Measurements from ENCODE around the gene MFAP2.
"Not testable (repeated sequence)": the region's sequence is repeated elsewhere in the genome, so short reads cannot be mapped to it uniquely, and the experiment has no call there.

Gene MFAP2

DNA sequence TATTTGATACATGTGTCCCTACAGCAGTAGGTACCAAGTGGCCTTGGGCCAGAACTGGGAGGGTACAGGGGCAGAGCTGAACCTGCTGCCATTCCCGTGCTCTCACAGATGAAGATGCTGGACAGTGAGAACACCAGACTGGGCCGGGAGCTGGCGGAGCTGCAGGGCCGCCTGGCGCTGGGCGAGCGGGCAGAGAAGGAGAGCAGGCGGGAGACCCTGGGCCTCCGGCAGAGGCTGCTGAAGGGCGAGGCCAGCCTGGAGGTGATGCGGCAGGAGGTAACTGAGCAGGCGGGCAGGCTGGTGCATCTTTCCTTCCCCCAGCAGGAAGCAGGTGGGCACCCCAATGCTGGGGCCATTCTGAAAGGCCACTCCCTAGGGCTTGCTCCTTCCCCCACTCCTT lies 21.9 kb downstream of the MFAP2 start:
- no peak for ATAC-seq

DNA sequence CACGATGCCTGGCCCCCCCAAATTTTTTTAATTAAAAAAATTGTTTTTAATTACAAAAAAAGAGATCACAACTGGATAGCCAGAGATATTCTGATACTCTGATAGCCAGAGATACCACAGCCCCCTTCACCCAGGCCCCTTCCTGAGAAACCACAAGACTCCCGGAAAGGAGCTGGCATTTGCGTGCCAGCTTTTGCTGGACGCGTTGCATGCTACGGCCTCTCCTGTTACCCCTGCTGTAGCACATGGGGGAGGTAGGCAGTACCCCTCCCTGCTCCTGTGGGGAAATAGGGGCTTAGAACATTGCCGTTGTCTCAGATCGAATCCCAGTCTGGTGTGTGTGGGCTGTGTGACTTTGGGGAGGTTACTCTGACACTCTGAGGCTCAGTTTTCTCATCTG lies 22.7 kb downstream of the MFAP2 start:
- no peak for ATAC-seq

DNA sequence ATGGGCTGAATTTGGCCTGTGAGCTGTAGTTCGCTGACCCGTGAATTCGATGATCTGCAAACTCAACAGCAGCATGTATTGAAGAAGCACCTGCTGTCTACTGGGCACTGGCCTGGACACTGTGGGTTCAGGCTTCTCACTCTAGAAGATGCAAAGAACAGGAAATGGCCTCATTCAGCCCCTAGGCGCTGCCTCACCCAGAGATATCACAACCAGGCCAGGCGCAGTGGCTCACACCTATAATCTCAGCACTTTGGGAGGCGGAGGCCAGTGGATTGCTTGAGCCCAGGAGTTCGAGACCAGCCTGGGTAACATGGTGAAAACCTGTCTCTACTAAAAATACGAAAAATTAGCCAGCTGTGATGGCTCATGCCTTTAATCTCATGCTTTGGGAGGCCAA lies 23.6 kb downstream of the MFAP2 start:
- no peak for ATAC-seq

DNA sequence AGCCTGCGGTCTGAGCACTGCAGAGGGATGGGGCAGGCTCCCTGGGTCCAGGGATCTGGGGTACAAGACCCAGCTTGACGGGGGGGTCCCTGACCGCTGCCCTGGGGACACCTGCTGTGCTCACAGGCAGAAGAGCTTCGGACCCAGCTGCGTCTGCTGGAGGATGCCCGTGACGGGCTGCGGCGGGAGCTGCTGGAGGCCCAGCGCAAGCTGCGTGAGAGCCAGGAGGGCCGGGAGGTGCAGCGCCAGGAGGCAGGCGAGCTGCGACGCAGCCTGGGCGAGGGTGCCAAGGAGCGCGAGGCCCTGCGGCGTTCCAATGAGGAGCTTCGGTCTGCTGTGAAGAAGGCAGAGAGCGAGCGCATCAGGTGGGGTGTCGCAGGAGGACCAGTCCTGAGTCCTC lies 25.2 kb downstream of the MFAP2 start:
- no peak for ATAC-seq

DNA sequence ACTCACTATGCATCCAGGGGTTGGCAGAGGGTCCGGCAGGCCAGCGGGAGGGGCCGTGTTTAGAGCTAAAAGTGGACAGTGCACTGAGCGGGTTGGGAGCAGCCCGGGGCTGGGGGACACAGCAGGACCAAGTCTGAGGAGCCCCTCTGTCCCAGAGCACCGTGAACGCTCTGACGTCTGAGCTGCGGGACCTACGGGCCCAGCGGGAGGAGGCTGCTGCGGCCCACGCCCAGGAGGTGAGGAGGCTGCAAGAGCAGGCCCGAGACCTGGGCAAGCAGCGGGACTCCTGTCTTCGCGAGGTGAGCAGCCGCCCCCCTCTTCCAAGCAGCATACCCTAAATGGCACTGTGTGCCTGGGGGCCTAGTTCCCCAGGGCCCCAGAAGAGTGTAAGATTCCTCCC lies 25.8 kb downstream of the MFAP2 start:
- ATAC-seq, result no peak

DNA sequence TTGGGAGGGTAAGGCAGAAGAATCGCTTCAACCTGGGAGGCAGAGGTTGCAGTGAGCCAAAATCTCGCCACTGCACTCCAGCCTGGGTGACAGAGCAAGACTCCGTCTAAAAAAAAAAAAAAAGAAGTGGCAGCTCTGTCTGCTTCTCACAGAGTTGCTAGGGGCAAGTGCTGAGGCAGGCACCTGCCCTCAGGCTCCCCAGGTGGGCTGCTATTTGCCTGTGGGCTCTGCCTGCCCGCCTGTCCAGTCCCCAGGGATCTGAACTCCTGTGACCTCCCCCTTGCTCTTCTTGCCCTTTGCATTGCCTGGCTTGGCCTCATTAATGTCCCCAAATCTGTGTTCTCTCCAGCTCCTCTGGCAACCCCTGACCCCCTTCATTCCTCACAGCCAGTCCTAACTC lies 28.0 kb downstream of the MFAP2 start:
- ATAC-seq, result not testable (repeated sequence)

DNA sequence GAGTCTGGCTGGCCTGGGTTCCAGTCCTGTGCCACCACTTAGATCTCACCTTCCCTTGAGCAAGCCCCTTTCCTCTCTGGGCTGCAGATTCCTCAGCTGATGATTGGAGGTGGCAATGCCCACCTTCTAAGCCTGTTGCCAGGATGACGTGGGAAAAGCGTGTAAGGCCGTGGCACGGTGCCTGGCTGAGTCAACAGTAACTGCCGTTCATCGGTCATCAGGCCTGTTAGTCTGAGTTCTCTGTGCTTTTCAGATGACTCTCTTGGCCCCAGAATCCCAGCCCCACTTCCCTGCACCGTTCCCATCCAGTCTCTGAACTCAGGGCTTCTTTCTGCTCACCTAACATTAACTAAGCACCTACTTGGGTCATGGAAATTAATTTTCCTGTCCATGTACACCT lies 31.4 kb downstream of the MFAP2 start:
- ATAC-seq, result not testable (repeated sequence)

DNA sequence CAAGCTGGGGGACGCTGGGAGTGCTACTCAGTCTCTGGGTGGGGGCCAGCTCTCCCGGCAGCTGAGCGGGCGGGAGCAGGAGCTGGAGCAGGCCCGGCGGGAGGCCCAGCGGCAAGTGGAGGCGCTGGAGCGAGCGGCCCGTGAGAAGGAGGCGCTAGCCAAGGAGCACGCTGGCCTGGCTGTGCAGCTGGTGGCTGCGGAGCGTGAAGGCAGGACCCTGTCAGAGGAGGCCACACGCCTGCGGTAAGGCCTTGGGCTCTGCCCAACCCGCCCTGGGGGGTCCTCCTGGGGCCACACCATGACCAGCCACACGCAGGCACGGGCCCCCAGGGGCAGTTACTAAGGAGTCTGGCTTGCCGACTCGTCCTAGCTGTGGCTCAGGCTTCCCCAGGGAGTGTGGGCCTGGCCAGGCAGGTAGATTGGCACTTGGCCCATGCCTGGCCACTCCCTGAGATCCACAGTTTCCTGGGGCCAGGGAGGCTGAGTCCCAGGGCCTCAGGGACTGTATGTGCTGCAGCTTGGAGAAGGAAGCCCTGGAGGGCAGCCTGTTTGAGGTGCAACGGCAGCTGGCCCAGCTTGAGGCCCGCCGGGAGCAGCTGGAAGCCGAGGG lies 32.0 kb downstream of the MFAP2 start:
- not testable (repeated sequence) for ATAC-seq

DNA sequence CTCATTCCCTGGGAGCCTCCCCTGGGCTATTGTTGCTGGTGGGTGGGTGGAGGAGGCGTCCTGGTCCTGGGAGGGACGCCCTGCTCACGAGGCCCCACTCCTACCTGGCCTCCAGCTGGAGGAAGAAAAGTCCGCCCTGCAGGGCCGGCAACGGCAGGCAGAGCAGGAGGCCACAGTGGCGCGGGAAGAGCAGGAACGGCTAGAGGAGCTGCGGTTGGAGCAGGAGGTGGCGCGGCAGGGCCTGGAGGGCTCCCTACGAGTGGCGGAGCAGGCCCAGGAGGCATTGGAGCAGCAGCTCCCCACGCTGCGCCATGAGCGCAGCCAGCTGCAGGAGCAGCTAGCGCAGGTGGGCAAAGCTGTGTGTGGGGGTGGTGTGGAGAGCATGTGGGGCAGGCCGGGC lies 33.8 kb downstream of the MFAP2 start:
- no peak for ATAC-seq

DNA sequence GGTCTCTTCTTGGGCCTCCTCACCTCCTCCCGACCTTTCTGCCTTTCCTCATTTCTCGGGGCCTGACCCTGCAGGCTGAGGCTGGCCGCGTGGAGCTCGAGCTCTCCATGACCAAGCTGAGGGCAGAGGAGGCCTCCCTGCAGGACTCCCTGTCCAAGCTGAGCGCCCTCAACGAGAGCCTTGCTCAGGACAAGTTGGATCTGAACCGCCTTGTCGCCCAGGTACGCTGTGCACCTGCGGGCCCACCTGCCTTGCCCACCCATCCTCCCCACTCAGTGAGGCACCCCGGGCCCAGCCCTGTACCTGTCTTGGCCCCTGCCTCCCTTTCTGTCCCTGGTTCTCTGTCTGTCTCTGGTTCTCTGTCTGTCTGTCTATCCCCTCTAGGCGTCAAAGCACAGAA lies 34.2 kb downstream of the MFAP2 start:
- not testable (repeated sequence) for ATAC-seq

DNA sequence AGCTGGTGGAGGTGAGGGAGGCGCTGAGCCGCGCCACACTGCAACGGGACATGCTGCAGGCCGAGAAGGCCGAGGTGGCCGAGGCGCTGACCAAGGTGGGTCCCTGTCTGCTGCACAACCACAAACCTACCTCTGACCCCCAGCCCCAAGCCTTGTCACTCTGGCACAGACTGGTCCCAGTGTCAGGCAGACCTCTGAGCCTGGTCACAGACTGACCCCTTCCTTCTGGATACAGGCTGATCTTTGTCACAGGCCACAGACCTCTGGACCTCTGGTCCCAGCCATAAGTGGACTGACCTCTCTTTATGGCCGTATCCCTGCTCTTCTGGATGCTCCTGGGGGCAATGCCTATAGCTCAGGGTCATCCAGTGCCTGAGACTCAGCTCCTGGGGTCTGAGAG lies 34.9 kb downstream of the MFAP2 start:
- ATAC-seq, result not testable (repeated sequence)

DNA sequence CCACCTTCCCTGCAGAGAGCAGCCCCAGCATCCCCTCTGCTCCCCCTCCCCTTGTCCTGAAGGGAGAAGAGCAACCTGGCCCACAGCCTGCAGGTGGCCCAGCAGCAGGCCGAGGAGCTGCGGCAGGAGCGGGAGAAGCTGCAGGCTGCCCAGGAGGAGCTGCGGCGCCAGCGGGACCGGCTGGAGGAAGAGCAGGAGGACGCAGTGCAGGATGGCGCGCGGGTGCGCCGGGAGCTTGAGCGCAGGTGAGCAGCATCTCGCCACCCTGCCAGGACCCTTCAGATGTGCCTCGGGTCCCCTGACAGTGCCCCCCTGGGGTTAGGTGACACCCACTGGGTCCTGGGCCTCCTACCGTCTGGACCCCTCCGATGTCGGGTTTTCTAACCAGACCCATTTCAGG lies 36.4 kb downstream of the MFAP2 start:
- ATAC-seq, result no peak

DNA sequence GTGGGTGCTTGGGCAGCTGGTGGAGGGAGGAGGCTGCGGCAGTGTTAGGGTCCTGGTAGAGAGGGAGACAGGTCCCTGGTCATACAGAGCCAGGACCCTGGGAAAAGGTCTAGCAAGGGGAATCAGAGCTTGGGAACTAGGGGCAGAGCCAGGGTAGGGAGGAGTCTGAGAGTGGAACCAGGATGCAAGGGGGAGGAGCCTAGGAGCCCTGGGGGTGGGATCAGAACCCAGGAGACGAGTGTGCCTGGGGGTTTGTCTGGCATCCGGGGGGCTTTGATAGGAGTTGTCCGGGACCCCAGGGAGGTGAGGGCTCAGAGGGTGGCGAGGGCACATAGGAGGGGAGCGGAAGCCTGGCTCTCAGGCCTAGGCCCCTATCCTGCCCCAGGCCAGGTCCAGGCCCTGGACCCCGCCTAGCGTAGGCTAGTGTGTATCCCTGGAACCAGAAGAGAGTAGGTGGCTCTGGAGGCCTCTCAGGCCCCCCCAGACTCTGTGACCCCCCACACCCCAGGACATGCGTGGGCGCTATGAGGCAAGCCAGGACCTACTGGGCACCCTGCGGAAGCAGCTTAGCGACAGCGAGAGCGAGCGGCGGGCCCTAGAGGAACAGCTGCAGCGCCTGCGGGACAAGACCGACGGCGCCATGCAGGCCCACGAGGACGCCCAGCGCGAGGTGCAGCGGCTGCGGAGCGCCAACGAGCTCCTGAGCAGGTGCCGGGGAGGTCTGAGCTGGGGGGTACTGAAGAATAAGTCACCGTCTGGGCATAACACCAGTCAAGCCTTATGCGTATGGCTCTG lies 40.8 kb downstream of the MFAP2 start:
- not testable (repeated sequence) for ATAC-seq

DNA sequence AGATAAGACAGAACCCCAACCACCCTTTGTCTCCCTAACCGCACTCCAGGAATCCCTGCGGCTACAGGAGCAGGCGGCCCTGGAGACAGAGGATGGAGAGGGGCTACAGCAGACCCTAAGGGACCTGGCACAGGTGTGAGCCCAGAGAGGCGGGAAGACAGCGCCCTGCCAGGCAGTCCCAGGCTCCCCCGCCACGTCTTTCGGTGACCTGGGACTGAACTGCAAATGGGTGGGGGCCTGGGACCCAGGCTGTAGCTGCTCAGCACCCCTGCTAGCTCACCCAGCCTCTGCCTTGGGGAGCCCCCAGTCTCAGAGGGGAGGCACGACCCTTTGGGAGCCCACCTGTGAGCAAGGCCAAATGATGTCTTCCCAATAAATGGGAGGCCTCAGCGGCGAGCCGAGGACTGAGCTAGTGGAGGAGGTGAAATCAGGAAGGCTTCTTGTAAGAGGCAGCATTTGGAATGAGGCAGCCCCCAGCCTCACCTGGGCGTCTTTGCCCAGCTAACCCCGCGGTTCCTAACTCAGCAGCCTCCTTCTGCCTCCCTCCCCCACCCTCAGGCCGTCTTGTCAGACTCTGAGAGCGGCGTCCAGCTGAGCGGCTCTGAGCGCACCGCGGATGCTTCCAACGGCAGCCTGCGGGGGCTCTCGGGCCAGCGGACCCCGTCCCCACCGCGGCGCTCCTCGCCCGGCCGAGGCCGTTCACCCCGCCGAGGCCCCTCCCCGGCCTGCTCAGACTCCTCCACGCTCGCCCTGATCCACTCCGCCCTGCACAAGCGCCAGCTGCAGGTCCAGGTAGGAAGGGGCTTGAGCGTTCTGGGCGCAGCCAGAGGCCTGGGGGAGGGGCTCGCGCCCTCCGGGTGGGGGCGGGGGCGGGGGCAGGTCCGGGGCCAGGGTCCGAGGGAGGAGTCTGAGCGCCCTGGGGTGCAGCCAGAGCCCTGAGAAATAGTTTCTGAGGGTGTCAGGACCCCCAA lies 41.8 kb downstream of the MFAP2 start:
- ATAC-seq, result no peak

DNA sequence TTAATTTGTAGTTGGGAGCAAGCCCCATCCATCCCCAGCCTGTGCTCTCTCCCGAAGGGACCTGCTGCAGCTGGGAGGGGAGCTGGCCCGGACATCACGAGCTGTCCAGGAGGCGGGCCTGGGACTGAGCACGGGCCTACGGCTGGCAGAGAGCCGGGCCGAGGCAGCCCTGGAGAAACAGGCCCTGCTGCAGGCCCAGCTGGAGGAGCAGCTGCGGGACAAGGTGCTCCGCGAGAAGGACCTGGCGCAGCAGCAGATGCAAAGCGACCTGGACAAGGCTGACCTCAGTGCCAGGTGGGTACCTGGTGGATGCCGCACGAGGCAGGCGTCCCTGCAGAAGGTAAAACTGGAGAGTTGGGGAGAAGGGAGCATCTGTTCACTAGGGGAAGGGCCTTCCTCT lies 43.8 kb downstream of the MFAP2 start:
- ATAC-seq, result not testable (repeated sequence)

DNA sequence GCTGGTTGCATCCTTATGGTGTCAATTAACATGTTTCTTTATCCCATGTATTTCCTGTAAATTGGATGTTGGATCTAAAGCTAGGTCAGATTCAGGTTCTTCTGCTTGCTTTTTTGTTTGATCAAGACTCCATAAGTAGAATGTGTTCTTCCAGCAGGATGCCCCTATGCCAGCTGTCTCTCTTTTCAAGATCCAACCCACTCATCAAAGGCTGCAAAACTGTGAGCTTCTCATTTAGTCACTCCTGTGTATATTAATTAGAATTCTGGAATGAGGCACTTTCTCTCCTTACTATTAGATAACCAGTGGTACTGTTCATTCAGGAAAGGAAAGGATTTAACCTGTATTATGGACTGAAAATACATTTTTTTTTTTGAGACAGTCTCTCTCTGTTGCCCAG lies 46.5 kb downstream of the MFAP2 start:
- ATAC-seq, result not testable (repeated sequence)

DNA sequence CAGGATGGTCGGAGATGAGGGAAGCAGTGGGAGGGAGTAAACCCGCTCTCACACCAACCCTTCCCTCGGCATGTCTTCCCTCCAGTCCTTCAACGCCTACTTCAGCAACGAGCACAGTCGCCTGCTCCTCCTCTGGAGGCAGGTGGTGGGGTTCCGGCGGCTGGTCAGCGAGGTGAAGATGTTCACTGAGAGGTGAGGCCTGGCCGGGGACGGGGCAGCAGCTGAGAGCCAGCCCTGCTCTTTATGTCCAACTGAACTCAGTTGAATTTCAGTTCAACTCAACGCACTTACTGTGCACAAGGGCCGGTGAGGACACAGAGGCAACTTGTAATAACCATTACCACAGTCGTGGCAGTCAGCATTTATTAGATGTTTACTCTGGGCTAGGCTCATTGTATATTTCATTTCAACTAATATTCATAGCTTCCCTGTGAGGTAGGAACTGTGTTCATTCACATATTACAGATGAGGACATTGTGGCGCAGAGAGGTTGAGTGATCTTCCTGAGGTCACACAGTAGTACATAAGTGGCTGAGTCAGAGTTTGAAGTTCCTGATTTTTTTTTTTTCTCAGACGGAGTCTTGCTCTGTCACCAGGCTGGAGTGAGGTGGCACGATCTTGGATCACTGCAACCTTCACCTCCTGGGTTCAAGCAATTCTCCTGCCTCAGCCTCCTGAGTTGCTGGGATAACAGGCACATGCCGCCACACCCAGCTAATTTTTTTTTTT lies 49.0 kb downstream of the MFAP2 start:
- ATAC-seq, result not testable (repeated sequence)

DNA sequence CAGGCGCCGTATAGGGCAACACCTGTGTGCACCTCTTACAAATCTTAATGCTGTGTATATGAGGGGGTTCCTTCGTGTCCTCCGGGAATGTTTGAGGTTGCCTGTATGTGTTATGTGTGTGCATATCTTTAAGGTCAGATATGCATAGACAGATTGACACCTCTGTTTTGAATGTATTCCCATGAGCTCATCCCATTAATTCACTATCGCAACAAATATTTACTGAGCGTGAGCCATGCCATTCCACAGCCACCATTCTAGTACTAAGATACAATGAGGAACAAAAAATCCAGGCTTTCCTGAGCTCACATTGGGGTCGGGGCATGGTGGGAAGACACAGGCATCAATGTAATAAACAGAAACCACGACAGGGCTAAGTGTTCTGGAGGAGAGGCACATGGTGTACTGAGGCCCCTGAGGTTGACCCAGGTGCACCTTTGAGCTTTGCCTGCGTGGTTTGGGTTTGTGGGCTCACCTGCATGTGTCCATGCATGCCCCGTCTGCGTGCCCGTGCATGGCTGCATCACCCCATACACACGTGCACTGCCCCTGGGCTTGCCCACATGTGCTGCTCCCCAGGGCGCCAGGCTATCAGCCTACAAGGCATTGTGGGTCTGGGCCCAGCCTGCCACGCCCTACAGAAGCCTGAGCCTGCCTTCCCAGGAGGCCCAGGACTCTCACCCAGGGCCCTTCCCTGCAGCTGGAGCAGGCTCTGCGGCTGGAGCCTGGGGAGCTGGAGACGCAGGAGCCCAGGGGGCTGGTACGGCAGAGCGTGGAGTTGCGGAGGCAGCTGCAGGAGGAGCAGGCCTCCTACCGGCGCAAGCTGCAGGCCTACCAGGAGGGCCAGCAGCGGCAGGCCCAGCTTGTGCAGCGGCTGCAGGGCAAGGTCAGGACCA lies 51.0 kb downstream of the MFAP2 start:
- ATAC-seq, result not testable (repeated sequence)

DNA sequence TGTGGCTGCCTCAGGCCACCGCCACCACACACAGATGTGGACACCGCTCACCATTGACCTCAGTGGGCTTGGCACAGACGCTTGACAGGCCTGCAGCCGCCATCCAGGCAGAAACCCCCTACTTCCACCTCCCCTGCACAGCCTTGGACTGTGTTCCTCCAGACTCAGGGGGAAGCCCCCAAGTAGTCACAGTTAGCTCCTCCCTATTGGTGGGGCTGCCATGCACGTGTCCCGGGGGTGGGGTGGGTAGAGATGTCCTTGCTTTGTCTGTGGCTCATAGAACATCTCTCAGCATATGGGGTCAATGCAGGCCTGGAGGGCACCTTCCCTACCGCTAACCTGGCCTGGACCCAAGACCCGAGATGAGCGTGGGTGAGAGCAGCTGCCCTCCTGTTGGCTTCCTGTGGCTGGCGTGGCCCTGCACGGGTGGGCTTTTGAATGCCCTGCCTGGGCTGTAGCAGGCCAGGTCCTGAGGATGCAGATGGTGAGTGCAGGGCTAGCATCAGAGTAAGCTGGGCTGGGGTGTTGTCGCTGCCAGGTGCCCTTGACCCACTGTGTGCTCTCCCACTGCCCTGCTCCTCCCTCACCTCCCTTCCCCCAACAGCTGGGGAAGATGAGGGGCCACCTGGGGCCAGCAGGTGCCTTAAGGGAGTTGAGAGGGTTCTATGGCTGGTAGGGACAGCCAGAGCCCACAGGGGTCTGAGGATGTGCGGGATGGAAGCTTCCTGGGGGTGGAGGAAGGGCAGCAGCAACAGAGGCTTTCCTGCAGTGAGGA lies 52.5 kb downstream of the MFAP2 start:
- peak; percentile 14 to 21 for ATAC-seq

DNA sequence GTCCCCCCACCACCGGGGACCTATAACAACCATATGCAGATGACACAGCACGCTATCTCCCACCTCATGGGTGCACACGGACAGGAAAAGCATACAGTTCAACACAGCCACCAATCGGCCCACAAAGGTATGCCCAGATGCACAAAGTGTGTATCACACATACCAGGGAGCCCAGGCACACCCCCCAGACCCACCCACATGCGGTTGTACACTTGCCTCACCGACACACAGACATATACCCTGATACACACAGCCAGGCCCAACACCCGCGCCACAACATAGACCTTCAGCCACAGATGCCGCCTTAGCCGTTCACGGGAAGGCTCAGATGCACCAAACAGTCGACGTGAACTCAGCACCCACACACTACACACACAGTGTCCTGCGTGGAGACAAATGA lies 53.2 kb downstream of the MFAP2 start:
- peak in 1 of 2 donors; percentile 7 for ATAC-seq
